A549 (cell line): ENCODE data around the gene MED27. TPM values are rescaled to one million over a fixed set of nuclear protein-coding genes. Genes with fewer than 3 reads are reported as not detected.

Experiments
- ATAC-seq, 2 experiments: fragments of 200-7000 bp in 1 of 2; fragments of >200 bp in 1 of 2; cut with Nextera tagmentation in 1 of 2; cut with Tn5 transposase in 1 of 2; 3 replicates each; pipeline versions ENCODE4 v1.8.0 to v1.9.1; 2018 to 2020; ENCODE audit warnings: mild to moderate bottlenecking in 1 of 2, moderate library complexity in 1 of 2
- CTCF ChIA-PET: fragments of 300-600 bp; sonication (Branson Sonifier 250); formaldehyde crosslinking; extraction: SDS; loops from one replicate; lab custom pipeline; 2021; ENCODE audit warnings: antibody characterized with exemption, inconsistent platforms; lab: Yijun Ruan, JAX
- POLR2A ChIA-PET: fragments of 350-600 bp; formaldehyde crosslinking; extraction: SDS; loops from one replicate; lab custom pipeline; 2021; ENCODE audit warnings: antibody characterized with exemption, inconsistent platforms; lab: Yijun Ruan, JAX
- DNase-seq, 2 experiments: peaks; one replicate each; pipeline versions ENCODE4 v3.0.0 to v3.0.0-alpha.2; 2011 to 2016; ENCODE audit warnings: low read depth in 1 of 2, low spot score in 1 of 2
- FAIRE-seq: peaks from 2 replicates; lab custom pipeline; 2011; peaks lifted over from hg19 to GRCh38; lab: Jason Lieb, UNC
- H3K27ac ChIP-seq, 2 experiments: fragments of >200 bp; sonication (Bioruptor Twin); formaldehyde crosslinking; 3 replicates each; pipeline ENCODE4 v1.5.1; 2016 to 2017
- H3K4me1 ChIP-seq: fragments of >200 bp; sonication (Bioruptor Twin); formaldehyde crosslinking; 3 replicates; pipeline ENCODE4 v1.6.1; 2016
- H3K4me2 ChIP-seq: fragments of >200 bp; sonication (Bioruptor Twin); formaldehyde crosslinking; 3 replicates; pipeline ENCODE4 v1.6.1; 2016
- H3K4me3 ChIP-seq: fragments of >200 bp; sonication (Bioruptor Twin); formaldehyde crosslinking; 3 replicates; pipeline ENCODE4 v1.5.1; 2016
- H3K9me3 ChIP-seq: fragments of >200 bp; sonication (Bioruptor Twin); formaldehyde crosslinking; 3 replicates; pipeline ENCODE4 v1.6.1; 2016
- CBX2 ChIP-seq: fragments of 200-600 bp; sonication (generic); IDR thresholded peaks from 2 replicates; pipeline ENCODE4 v1.6.1; 2016; ENCODE audit warnings: low read depth, mild to moderate bottlenecking, borderline replicate concordance
- CEBPB ChIP-seq, 2 experiments: fragments of >200 bp in 1 of 2; sonication (Bioruptor Twin) in 1 of 2; formaldehyde crosslinking in 1 of 2; IDR thresholded peaks; 2 replicates each; pipeline ENCODE4 v1.6.1; 2012 to 2016
- CHD2 ChIP-seq: fragments of 150-350 bp; IDR thresholded peaks from 2 replicates; pipeline ENCODE4 v1.6.1; 2014; ENCODE audit warnings: low read length; ENCODE audit not compliant: partially characterized antibody
- CHD4 ChIP-seq: fragments of 200-600 bp; sonication (generic); IDR thresholded peaks from 2 replicates; pipeline ENCODE4 v1.6.1; 2016; ENCODE audit warnings: antibody characterized with exemption, mild to moderate bottlenecking, borderline replicate concordance
- EHMT2 ChIP-seq: fragments of 200-600 bp; sonication (generic); IDR thresholded peaks from 2 replicates; pipeline ENCODE4 v1.6.1; 2016; ENCODE audit warnings: antibody characterized with exemption, low read depth, mild to moderate bottlenecking, moderate library complexity
- ESRRA ChIP-seq: fragments of 150-350 bp; IDR thresholded peaks from 2 replicates; pipeline ENCODE4 v1.6.1; 2014; ENCODE audit warnings: mild to moderate bottlenecking, low read length, borderline replicate concordance
- FOSB ChIP-seq: fragments of 250-450 bp; sonication (Bioruptor Pico); IDR thresholded peaks from 2 replicates; pipeline ENCODE4 v1.5.0; 2020; ENCODE audit warnings: mild to moderate bottlenecking, moderate library complexity
- GATA3 ChIP-seq: IDR thresholded peaks from 2 replicates; pipeline ENCODE4 v1.6.1; 2012; ENCODE audit warnings: borderline replicate concordance
- HDAC2 ChIP-seq: fragments of 200-600 bp; sonication (generic); IDR thresholded peaks from 2 replicates; pipeline ENCODE4 v1.6.1; 2016
- JUN ChIP-seq, 2 experiments: fragments of >200 bp; sonication (Bioruptor Twin); formaldehyde crosslinking; IDR thresholded peaks; 2 replicates in 1 of 2; 3 replicates in 1 of 2; pipeline ENCODE4 v1.6.1; 2016 to 2017
- KDM1A ChIP-seq: fragments of 200-600 bp; sonication (generic); IDR thresholded peaks from 2 replicates; pipeline ENCODE4 v1.6.1; 2016; ENCODE audit warnings: low read depth, mild to moderate bottlenecking
- MAZ ChIP-seq: fragments of 150-350 bp; IDR thresholded peaks from 2 replicates; pipeline ENCODE4 v1.6.1; 2014; ENCODE audit warnings: antibody characterized with exemption, low read depth, low read length, borderline replicate concordance
- MYC ChIP-seq: IDR thresholded peaks from 2 replicates; pipeline ENCODE4 v1.6.1; 2012; ENCODE audit warnings: mild to moderate bottlenecking, inconsistent platforms, low read length, improper control_type of control experiment, borderline replicate concordance
- NPAS2 ChIP-seq: fragments of 250-450 bp; sonication (Bioruptor Pico); IDR thresholded peaks from 2 replicates; pipeline ENCODE4 v1.8.0; 2022; ENCODE audit warnings: mild to moderate bottlenecking, moderate library complexity, borderline replicate concordance
- PHF8 ChIP-seq: fragments of 200-600 bp; sonication (generic); IDR thresholded peaks from 2 replicates; pipeline ENCODE4 v1.6.1; 2016; ENCODE audit warnings: low read depth, mild to moderate bottlenecking, antibody characterized with exemption, moderate library complexity, borderline replicate concordance
- POLR2A ChIP-seq: IDR thresholded peaks from 2 replicates; pipeline ENCODE4 v1.6.1; 2012; ENCODE audit warnings: mild to moderate bottlenecking, low read length
- RARB ChIP-seq: fragments of 250-450 bp; sonication (Bioruptor Pico); IDR thresholded peaks from 2 replicates; pipeline ENCODE4 v1.8.0; 2021; ENCODE audit warnings: mild to moderate bottlenecking, moderate library complexity
- RCOR1 ChIP-seq: fragments of 150-350 bp; IDR thresholded peaks from 2 replicates; pipeline ENCODE4 v1.6.1; 2014; ENCODE audit warnings: antibody characterized with exemption, low read length, low read depth
- RFX5 ChIP-seq: fragments of 450-650 bp; IDR thresholded peaks from 2 replicates; pipeline ENCODE4 v1.7.1; 2014; ENCODE audit warnings: antibody characterized with exemption, mild to moderate bottlenecking, moderate library complexity
- RNF2 ChIP-seq: fragments of 200-600 bp; sonication (generic); IDR thresholded peaks from 2 replicates; pipeline ENCODE4 v1.6.1; 2016; ENCODE audit warnings: low read depth, mild to moderate bottlenecking, antibody characterized with exemption, moderate library complexity, borderline replicate concordance
- SMC3 ChIP-seq: fragments of >200 bp; sonication (Bioruptor Twin); formaldehyde crosslinking; IDR thresholded peaks from 3 replicates; pipeline ENCODE4 v1.6.1; 2018; ENCODE audit warnings: inconsistent platforms
- SREBF2 ChIP-seq: fragments of 450-650 bp; IDR thresholded peaks from 2 replicates; pipeline ENCODE4 v1.6.1; 2014; ENCODE audit warnings: mild to moderate bottlenecking, moderate library complexity
- TFCP2L1 ChIP-seq: fragments of 250-450 bp; sonication (Bioruptor Pico); IDR thresholded peaks from 2 replicates; pipeline ENCODE4 v1.5.0; 2021; ENCODE audit warnings: mild to moderate bottlenecking
- TP53 ChIP-seq: fragments of 250-450 bp; sonication (Bioruptor Pico); IDR thresholded peaks from 2 replicates; pipeline ENCODE4 v1.5.0; 2021; ENCODE audit warnings: mild to moderate bottlenecking, moderate library complexity
- ZC3H11A ChIP-seq: fragments of 450-650 bp; IDR thresholded peaks from 2 replicates; pipeline ENCODE4 v1.6.1; 2014; ENCODE audit warnings: antibody characterized with exemption, mild to moderate bottlenecking
- ZSCAN20 ChIP-seq: fragments of 250-450 bp; sonication (Bioruptor Pico); IDR thresholded peaks from 2 replicates; pipeline ENCODE4 v1.8.0; 2022; ENCODE audit warnings: mild to moderate bottlenecking, moderate library complexity
- WGBS: methylation state at CpG from one replicate; pipeline ENCODE4 v1.1.6; 2017; ENCODE audit errors: missing lambda C conversion rate; 5-methylcytosine and 5-hydroxymethylcytosine counted together
- polyA plus RNA-seq, 4 experiments: library from polyadenylated mRNA; depleted of rRNA in 3 of 4; stranded (reverse); fragments of >200 nt; fragmentation: RNase III in 1 of 4; extraction: RNeasy Plus Mini Kit Qiagen cat#74134 plus additional on column Dnase treatment in 1 of 4; gene quantifications; 2 replicates in 3 of 4; 3 replicates in 1 of 4; pipeline ENCODE4 v1.2.3, GENCODE V29; 2011 to 2017
- TF ChIP-seq, protein P1 (sequence below): fragments of 250-450 bp; sonication (Bioruptor Pico); IDR thresholded peaks from 2 replicates; pipeline ENCODE4 v1.5.0; 2021; ENCODE audit warnings: mild to moderate bottlenecking, moderate library complexity, borderline replicate concordance
- TF ChIP-seq, protein P2 (sequence below): fragments of 450-650 bp; IDR thresholded peaks from 2 replicates; pipeline ENCODE4 v1.6.1; 2014; ENCODE audit warnings: antibody characterized with exemption
- TF ChIP-seq, protein P3 (sequence below): fragments of >200 bp; sonication (Bioruptor Twin); formaldehyde crosslinking; IDR thresholded peaks from 3 replicates; pipeline ENCODE4 v1.5.1; 2016
- TF ChIP-seq, protein P4 (sequence below): IDR thresholded peaks from 2 replicates; pipeline ENCODE4 v1.6.1; 2012
- TF ChIP-seq, protein P5 (sequence below): fragments of >200 bp; sonication (Bioruptor Twin); formaldehyde crosslinking; IDR thresholded peaks from 3 replicates; pipeline ENCODE4 v1.6.1; 2016

MED27 gene
- polyA plus RNA-seq, 2 of the 4 experiments (the other 2 are of a cell fraction) = 24.2 to 37.8 TPM

DNA sequence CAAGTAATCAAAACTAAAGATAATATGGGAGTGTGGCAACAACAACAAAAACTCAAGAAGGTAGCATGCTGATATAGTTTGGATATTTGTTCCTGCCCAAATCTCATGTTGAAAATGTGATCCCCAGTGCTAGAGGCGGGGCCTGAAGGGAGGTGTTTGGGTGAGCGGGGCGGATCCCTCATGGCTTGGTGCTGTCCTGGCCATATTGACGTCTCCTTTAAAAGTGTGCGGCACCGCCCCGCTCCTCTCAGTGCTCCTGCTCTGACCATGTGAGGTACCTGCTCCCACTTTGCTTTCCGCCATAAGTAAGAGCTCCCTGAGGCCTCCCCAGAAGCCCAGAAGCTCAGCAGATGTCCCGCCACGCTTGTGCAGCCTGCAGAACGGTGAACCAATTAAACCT is 25.6 kb downstream of the MED27 start (continued):
- TF ChIP-seq CHD2 (no peak), CEBPB (IDR thresholded peaks at IDR 0.05) (no peak)

DNA sequence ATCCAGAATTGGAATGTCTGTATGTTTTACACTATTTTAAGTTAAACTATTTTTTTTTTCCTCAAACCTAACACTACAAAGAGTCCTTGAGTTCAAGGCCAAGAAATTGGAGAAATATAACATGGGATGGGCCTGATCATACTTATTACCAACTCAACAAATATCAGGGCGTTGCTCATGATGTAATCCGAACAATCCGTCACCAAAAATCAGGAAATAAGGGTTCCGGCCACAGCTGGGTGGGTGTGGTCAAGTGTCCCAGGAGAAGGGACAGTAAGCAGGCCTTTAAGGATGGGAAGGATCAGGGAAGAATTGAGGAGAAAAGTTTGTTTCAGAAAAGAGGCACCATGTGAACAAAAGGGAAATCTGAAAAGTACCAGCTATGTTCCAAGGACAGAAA is 29.8 kb downstream of the MED27 start:
- Histone ChIP-seq H3K9me3 (no peaks in the 10 kb centered on the region), H3K4me1 (0 out of 3 replicates have a peak, but pooled peaks cover 5% of the 10 kb centered on the region), H3K4me2 (no peak overlapping the region), H3K4me3 (no peak overlapping the region), H3K27ac (no peak overlapping the region)
- TF ChIP-seq, protein P1, sequence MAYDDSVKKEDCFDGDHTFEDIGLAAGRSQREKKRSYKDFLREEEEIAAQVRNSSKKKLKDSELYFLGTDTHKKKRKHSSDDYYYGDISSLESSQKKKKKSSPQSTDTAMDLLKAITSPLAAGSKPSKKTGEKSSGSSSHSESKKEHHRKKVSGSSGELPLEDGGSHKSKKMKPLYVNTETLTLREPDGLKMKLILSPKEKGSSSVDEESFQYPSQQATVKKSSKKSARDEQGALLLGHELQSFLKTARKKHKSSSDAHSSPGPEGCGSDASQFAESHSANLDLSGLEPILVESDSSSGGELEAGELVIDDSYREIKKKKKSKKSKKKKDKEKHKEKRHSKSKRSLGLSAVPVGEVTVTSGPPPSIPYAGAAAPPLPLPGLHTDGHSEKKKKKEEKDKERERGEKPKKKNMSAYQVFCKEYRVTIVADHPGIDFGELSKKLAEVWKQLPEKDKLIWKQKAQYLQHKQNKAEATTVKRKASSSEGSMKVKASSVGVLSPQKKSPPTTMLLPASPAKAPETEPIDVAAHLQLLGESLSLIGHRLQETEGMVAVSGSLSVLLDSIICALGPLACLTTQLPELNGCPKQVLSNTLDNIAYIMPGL (CRISPR knock-in tag) = no peak
- TF ChIP-seq KDM1A = no peak
- no peak for TF ChIP-seq MYC
- TF ChIP-seq RCOR1 = no peak
- TF ChIP-seq CBX2 = no peak
- TF ChIP-seq RNF2 = no peak
- TF ChIP-seq EHMT2 = no peak
- TF ChIP-seq NPAS2 = no peak
- TF ChIP-seq, protein P2, sequence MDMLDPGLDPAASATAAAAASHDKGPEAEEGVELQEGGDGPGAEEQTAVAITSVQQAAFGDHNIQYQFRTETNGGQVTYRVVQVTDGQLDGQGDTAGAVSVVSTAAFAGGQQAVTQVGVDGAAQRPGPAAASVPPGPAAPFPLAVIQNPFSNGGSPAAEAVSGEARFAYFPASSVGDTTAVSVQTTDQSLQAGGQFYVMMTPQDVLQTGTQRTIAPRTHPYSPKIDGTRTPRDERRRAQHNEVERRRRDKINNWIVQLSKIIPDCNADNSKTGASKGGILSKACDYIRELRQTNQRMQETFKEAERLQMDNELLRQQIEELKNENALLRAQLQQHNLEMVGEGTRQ = no peak
- TF ChIP-seq ESRRA = no peak
- TF ChIP-seq, protein P3, sequence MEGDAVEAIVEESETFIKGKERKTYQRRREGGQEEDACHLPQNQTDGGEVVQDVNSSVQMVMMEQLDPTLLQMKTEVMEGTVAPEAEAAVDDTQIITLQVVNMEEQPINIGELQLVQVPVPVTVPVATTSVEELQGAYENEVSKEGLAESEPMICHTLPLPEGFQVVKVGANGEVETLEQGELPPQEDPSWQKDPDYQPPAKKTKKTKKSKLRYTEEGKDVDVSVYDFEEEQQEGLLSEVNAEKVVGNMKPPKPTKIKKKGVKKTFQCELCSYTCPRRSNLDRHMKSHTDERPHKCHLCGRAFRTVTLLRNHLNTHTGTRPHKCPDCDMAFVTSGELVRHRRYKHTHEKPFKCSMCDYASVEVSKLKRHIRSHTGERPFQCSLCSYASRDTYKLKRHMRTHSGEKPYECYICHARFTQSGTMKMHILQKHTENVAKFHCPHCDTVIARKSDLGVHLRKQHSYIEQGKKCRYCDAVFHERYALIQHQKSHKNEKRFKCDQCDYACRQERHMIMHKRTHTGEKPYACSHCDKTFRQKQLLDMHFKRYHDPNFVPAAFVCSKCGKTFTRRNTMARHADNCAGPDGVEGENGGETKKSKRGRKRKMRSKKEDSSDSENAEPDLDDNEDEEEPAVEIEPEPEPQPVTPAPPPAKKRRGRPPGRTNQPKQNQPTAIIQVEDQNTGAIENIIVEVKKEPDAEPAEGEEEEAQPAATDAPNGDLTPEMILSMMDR = no peak
- TF ChIP-seq, protein P4, sequence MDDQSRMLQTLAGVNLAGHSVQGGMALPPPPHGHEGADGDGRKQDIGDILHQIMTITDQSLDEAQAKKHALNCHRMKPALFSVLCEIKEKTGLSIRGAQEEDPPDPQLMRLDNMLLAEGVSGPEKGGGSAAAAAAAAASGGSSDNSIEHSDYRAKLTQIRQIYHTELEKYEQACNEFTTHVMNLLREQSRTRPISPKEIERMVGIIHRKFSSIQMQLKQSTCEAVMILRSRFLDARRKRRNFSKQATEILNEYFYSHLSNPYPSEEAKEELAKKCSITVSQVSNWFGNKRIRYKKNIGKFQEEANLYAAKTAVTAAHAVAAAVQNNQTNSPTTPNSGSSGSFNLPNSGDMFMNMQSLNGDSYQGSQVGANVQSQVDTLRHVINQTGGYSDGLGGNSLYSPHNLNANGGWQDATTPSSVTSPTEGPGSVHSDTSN = no peak
- TF ChIP-seq JUN (IDR thresholded peaks at IDR 0.05) = no peak
- no peak for TF ChIP-seq MAZ
- TF ChIP-seq ZC3H11A = no peak
- TF ChIP-seq FOSB (CRISPR knock-in tag) = no peak
- no peak for TF ChIP-seq RARB
- 92% methylated on average over 4 of the region's 4 CpGs for WGBS
- FAIRE-seq (no peak), ATAC-seq (no peak), DNase-seq (no peak)
- CTCF ChIA-PET = interaction anchor here (1.1 kb wide), 1 partner anchor 10 kb away, joined by 3 read pairs; no protein-coding TSS in a partner anchor
- POLR2A ChIA-PET = no interaction called here

DNA sequence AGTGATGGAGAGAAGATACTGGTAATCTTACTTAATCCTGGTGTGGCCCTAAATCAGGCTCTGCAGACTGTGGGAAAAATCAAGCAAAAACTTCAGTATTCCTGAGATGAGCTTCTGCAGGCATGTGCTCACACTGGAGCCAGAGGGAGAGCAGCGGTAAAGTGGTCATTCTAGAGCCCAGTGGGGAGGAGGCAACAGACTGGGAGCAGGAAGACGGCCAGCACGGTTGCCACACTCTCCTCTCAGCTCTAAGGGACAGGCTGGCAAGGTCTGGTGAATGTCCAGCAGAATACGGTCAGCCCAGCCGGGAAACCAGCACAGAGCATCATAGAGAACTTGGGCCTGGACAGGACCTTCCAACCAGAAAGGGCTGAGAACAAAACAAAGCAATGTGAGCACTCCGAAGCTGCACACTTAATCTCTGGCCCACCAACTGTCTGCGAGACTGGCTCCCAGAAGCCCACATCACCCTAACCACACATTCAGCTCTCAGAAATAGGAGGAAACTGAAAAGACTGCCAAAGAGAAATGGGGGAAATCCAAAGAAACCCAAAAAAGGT is 30.3 kb downstream of the MED27 start:
- Histone ChIP-seq H3K27ac (no peak overlapping the region), H3K4me3 (no peak overlapping the region), H3K4me1 (peaks cover 4% of the 10 kb centered on the region; the same call in 1 of the 3 replicates), H3K9me3 (no peaks in the 10 kb centered on the region), H3K4me2 (no peak overlapping the region)
- DNase-seq (no peak), ATAC-seq (no peak), FAIRE-seq (no peak)
- ChIA-PET POLR2A (no interaction called here), CTCF (interaction anchor here (1.1 kb wide), 1 partner anchor 10 kb away, joined by 3 read pairs; no protein-coding TSS in a partner anchor)
- WGBS = 91% methylated on average over 7 of the region's 7 CpGs
- TF ChIP-seq PHF8 = no peak
- no peak for TF ChIP-seq TFCP2L1 (CRISPR knock-in tag)
- no peak for TF ChIP-seq POLR2A
- no peak for TF ChIP-seq FOSB (CRISPR knock-in tag)
- TF ChIP-seq HDAC2 = no peak
- no peak for TF ChIP-seq RFX5
- no peak for TF ChIP-seq CHD4
- TF ChIP-seq, protein P5, sequence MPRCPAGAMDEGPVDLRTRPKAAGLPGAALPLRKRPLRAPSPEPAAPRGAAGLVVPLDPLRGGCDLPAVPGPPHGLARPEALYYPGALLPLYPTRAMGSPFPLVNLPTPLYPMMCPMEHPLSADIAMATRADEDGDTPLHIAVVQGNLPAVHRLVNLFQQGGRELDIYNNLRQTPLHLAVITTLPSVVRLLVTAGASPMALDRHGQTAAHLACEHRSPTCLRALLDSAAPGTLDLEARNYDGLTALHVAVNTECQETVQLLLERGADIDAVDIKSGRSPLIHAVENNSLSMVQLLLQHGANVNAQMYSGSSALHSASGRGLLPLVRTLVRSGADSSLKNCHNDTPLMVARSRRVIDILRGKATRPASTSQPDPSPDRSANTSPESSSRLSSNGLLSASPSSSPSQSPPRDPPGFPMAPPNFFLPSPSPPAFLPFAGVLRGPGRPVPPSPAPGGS = no peak
- TF ChIP-seq MYC = no peak
- TF ChIP-seq, protein P2 = no peak
- TF ChIP-seq SREBF2 = no peak
- no peak for TF ChIP-seq GATA3
- TF ChIP-seq ZSCAN20 (CRISPR knock-in tag) = no peak
- TF ChIP-seq SMC3 = no peak
- TF ChIP-seq TP53 (CRISPR knock-in tag) = no peak
